Coronary artery (tissue), 2 donors: ENCODE results near the gene TRIM66.

ENCODE experiments used
- DNase-seq: peaks from one replicate; pipeline ENCODE4 v3.0.0-alpha.2; 2017; ENCODE audit warnings: low spot score
- H3K27ac ChIP-seq, 2 donors: fragments of 200-600 bp; sonication (generic); one replicate each; pipeline ENCODE4 v1.5.1; 2016 to 2019
- H3K4me3 ChIP-seq: fragments of 200-600 bp; sonication (generic); 2 replicates; pipeline ENCODE4 v1.5.1; 2016; ENCODE audit warnings: mild to moderate bottlenecking, moderate library complexity
- CTCF ChIP-seq: fragments of 200-600 bp; sonication (generic); IDR thresholded peaks from one replicate; pipeline ENCODE4 v1.5.1; 2019; ENCODE audit warnings: antibody characterized with exemption

TRIM66 gene

GRCh38 chr11:8574798-8575197 is 107.7 kb downstream of the TRIM66 start:
- no peak for TF ChIP-seq CTCF
- DNase-seq, result no peak
- H3K4me3 ChIP-seq, result no peak overlapping the region
- H3K27ac ChIP-seq, result no peak overlapping the region

DNA sequence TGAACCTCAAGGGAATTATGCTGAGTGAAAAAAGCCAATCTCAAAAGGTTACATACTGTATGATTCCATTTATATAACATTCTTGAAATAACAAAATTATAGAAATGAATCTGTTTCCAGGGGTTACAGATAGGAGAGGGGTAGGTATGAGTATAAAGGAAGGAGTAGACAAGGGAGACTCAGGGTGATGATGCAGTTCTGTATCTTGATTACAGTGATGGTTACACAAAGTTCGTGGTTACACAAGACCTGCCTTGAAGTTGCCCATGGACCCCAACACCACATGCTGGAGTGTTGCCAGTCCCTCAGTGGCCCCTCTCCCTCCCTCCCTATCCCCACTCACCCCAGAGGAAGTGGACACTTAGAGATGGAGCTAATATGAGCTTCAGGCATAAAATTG is 108.7 kb downstream of the TRIM66 start:
- no peak for TF ChIP-seq CTCF
- H3K4me3 ChIP-seq, result no peak overlapping the region
- H3K27ac ChIP-seq, result no peak overlapping the region
- DNase-seq, result no peak

DNA sequence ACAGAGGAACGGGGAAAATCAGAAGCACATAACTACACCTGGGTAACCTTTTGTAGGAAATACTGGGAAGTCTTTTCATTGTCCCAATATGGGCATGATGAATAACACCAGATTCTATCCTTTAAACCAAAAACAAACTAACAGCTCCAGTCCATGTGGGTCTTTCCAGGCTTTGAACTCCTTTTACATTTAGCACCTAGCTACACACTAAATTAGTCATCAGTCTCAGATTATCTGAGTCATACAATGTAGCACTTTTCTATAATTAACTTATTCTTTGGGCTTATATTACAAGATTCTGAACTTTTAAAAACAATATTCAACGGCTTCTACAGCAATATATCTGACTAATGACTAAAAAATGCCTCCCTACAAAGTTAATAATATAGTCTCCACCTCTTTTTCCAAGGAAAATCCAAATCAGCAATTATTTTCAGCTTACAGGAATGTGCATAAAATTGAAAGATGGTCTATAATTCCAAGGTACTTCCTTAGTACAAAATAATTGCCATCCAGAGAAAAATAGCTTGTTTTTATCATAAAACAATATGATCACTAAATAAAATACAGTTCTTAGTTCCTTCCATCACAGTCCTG is 114.8 kb downstream of the TRIM66 start:
- no peak for TF ChIP-seq CTCF
- H3K4me3 ChIP-seq, result no peak overlapping the region
- H3K27ac ChIP-seq, result no peak overlapping the region
- DNase-seq, result no peak

GRCh38 chr11:8566613-8567210 is 115.8 kb downstream of the TRIM66 start:
- TF ChIP-seq CTCF, result peak; percentile 68
- H3K4me3 ChIP-seq, result no peak overlapping the region
- no peak for DNase-seq
- H3K27ac ChIP-seq, result no peak overlapping the region

GRCh38 chr11:8564526-8564925 is 117.9 kb downstream of the TRIM66 start:
- H3K27ac ChIP-seq, result no peak overlapping the region
- no peak for DNase-seq
- H3K4me3 ChIP-seq, result no peak overlapping the region
- no peak for TF ChIP-seq CTCF
